Endometrial microvascular endothelial cells (primary cell): Measurements from ENCODE around the gene RPS2. TPM values are rescaled to one million over a fixed set of nuclear protein-coding genes. Genes with fewer than 3 reads are reported as not detected.

ENCODE experiments used
- in situ Hi-C: cut with HindIII; loops from 2 replicates; pipeline ENCODE4 v1.10.0; 2017; ENCODE audit warnings: low sequenced_read_pairs, low pct_unique_long_range_greater_than_20kb; ENCODE audit errors: inconsistent ontology term
- total RNA-seq: library from RNA; depleted of rRNA; stranded (reverse); fragments of >200 nt; gene quantifications from one replicate; pipeline ENCODE4 v1.2.3, GENCODE V29; 2015; ENCODE audit errors: inconsistent ontology term

RPS2 gene
- total RNA-seq, 1 donor from 2014 or later = 2,988 TPM

GRCh38 chr16:2001035-2001434, 36.4 kb upstream of the RPS2 start:
- in situ Hi-C loops = no loop called here

GRCh38 chr16:1999866-2000514, 35.4 kb upstream of the RPS2 start:
- in situ Hi-C loops = no loop called here

GRCh38 chr16:1998852-1999801, 34.5 kb upstream of the RPS2 start:
- in situ Hi-C loops = no loop called here

GRCh38 chr16:1998360-1998835, 33.8 kb upstream of the RPS2 start:
- in situ Hi-C loops = no loop called here

- in situ Hi-C loops = no loop called here
Observed at GRCh38 chr16:1997494-1998359, 33.1 kb upstream of the RPS2 start.

GRCh38 chr16:1993731-1994131, 29.1 kb upstream of the RPS2 start:
- in situ Hi-C loops = no loop called here

GRCh38 chr16:1992704-1993317, 28.2 kb upstream of the RPS2 start:
- in situ Hi-C loops = no loop called here

- in situ Hi-C loops = no loop called here
Observed at GRCh38 chr16:1991948-1992703, 27.5 kb upstream of the RPS2 start.

- in situ Hi-C loops = no loop called here
Observed at GRCh38 chr16:1991588-1991947, 26.9 kb upstream of the RPS2 start.

GRCh38 chr16:1991135-1991551, 26.5 kb upstream of the RPS2 start:
- in situ Hi-C loops = no loop called here

GRCh38 chr16:1990351-1991134, 25.9 kb upstream of the RPS2 start:
- in situ Hi-C loops = no loop called here

GRCh38 chr16:1990101-1990350, 25.4 kb upstream of the RPS2 start:
- in situ Hi-C loops = no loop called here

GRCh38 chr16:1989209-1990100, 24.8 kb upstream of the RPS2 start, which contains the start of gene SYNGR3:
Gene SYNGR3 (plus strand): TSS chr16:1989970. CDS start chr16:1990103, 133 bp downstream.
- in situ Hi-C loops = no loop called here

- in situ Hi-C loops = no loop called here
Observed at GRCh38 chr16:1987198-1987597, 22.6 kb upstream of the RPS2 start.

- in situ Hi-C loops = no loop called here
Observed at GRCh38 chr16:1985466-1986150, 21.0 kb upstream of the RPS2 start.
